Heart right ventricle (tissue), 16 donors: ENCODE data around the gene ADAMTS2. TPM values are rescaled to one million over a fixed set of nuclear protein-coding genes. Genes with fewer than 3 reads are reported as not detected.

Experiments
- ATAC-seq, 8 donors: fragments of 200-7000 bp; cut with Tn5 transposase; one replicate each; pipeline ENCODE4 v1.9.1; 2020; ENCODE audit warnings: mild to moderate bottlenecking in 8 of 8, moderate library complexity in 8 of 8, moderate number of reproducible peaks in 1 of 8
- DNase-seq, 2 donors: peaks; one replicate each; pipeline ENCODE4 v3.0.0-alpha.2; 2020
- H3K27ac ChIP-seq, 10 donors: fragments of 200-600 bp; sonication (generic) in 2 of 10; one replicate each; pipeline versions ENCODE4 v1.5.0 to v1.8.0; 2020 to 2022; ENCODE audit warnings: mild to moderate bottlenecking in 3 of 10
- H3K27me3 ChIP-seq, 7 donors: fragments of 200-600 bp; one replicate each; pipeline ENCODE4 v1.8.0; 2021 to 2022; ENCODE audit warnings: mild to moderate bottlenecking in 2 of 7
- H3K36me3 ChIP-seq, 9 donors: fragments of 200-600 bp; sonication (generic) in 1 of 9; one replicate each; pipeline versions ENCODE4 v1.5.0 to v1.8.0; 2020 to 2022; ENCODE audit warnings: mild to moderate bottlenecking in 2 of 9
- H3K4me1 ChIP-seq, 9 donors: fragments of 200-600 bp; sonication (generic) in 1 of 9; one replicate each; pipeline versions ENCODE4 v1.5.0 to v1.8.0; 2020 to 2022; ENCODE audit warnings: mild to moderate bottlenecking in 4 of 9
- H3K4me3 ChIP-seq, 10 donors: fragments of 200-600 bp; sonication (generic) in 2 of 10; one replicate each; pipeline versions ENCODE4 v1.5.0 to v1.8.0; 2020 to 2022; ENCODE audit warnings: mild to moderate bottlenecking in 7 of 10, moderate library complexity in 2 of 10
- H3K9me3 ChIP-seq, 11 donors: fragments of 200-600 bp in 10 of 11; sonication (generic) in 2 of 11; one replicate each; pipeline versions ENCODE4 v1.5.0 to v1.8.0; 2013 to 2022; ENCODE audit warnings: mild to moderate bottlenecking in 2 of 11, control low read depth in 1 of 11, moderate library complexity in 1 of 11
- WGBS, 2 donors: extraction: QIAGEN DNeasy Blood & Tissue Kit; methylation state at CpG; one replicate each; pipeline ENCODE4 v1.1.7; 2013; ENCODE audit warnings: inconsistent platforms in 1 of 2; 5-methylcytosine and 5-hydroxymethylcytosine counted together
- intact Hi-C, 10 donors: fragments of 100-400 bp; cut with DNase I; formaldehyde crosslinking; loops; one replicate each; pipeline versions ENCODE4 v1.11.1 to v1.14.2; 2022
- polyA plus RNA-seq, 2 donors: library from polyadenylated mRNA; stranded (reverse); fragments of 200-250 nt; gene quantifications; one replicate each; pipeline ENCODE4 v1.2.3, GENCODE V29; 2013
- total RNA-seq, 10 donors: library from RNA; stranded (reverse); fragmentation: NEBNext Ultra II Directional in 3 of 10; extraction: Animal tissue kit (Norgen Biotek cat#: 25700) in 3 of 10; gene quantifications; one replicate each; pipeline versions ENCODE4 v1.2.1 to v1.2.4, GENCODE V29; 2021 to 2023
- TF ChIP-seq, protein P1 (sequence below), 9 donors: fragments of 200-600 bp; sonication (generic) in 2 of 9; IDR thresholded peaks; one replicate each; pipeline versions ENCODE4 v1.5.0 to v1.8.0; 2021 to 2022; ENCODE audit warnings: antibody characterized with exemption in 9 of 9, mild to moderate bottlenecking in 5 of 9, moderate library complexity in 1 of 9
- donor health status: Arrhythmogenic right ventricular cardiomyopathy.
- donor health status: ischemic (EF 13 %, LVEDD 7.1; RV severe dilation, severe dysfunction).
- donor health status: healthy with polysubstance abuse.
- donor health status: DM: no; HTN: yes; CAD: no.
- donor health status: DM: no; HTN: no; CAD: no.
- donor health status: ischemic (EF 25% LVEDD 6.9; RV normal size, moderate dysfunction).
- donor health status: ischemic (EF 25% LVEDD 5.7; RV mildly dilated, moderate dysfunction).
- donor health status: healthy.
- donor health status: DM: yes; HTN: yes; CAD: no.
- donor health status: Ischemic cardiomyopathy.
- donor health status: ischemic (EF 35%, LVEDD 5.7; RV mildly dilated, moderate dysfunction).
- donor health status: nonischemic (EF 11% LVEDD 7.7; RV severe dilation, severe dysfunction).
- donor health status: DM: yes; HTN: yes; CAD: no.
- donor health status: PGD.
- donor health status: ischemic (EF 29% LVEDD 5.4; RV normal size, mild dysfunction).
- donor health status: nonischemic (EF 23%, LVEDD 6.1; RV moderate dilation, normal function).

Gene ADAMTS2
- total and polyA plus RNA-seq, 12 donors = 1.7 to 13.5 (median 3.9) TPM

DNA sequence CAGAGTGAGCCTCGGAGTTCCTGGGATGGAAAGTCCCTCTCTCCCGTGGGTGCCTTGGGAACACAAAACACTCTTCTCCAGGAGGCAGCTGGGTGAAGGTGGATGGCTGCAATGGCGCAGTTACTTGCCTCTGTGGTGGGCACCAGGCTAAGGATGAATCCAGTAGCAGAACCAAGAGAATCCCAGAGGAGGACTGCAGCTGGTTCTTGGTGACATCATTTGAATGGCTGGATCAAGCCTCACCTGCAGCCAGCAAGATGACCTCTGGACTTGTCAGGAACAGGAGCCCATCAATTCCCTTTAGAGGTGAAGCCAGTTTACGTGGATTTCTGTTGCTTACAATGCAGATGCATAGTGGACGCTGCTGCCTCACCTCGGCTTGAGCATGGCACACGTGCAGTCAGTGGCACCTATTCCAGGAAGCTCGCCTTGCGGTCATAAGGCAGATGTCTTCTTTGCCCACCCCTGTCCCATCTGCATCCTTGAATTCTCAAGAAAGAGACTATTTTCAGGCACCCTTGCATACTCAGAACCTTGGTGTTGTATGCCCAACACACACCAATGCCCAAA lies 34.1 kb upstream of the ADAMTS2 start:
- intact Hi-C loops = no loop called here
- ATAC-seq = no peak
- Histone ChIP-seq H3K4me3 (no peak overlapping the region), H3K27me3 (peaks cover 0 to 2% (median 0%) of the 10 kb centered on the region in 7 donors), H3K4me1 (no peaks in the 10 kb centered on the region), H3K9me3 (no peaks in the 10 kb centered on the region), H3K27ac (no peak overlapping the region), H3K36me3 (no peaks in the 10 kb centered on the region)
- TF ChIP-seq, protein P1, sequence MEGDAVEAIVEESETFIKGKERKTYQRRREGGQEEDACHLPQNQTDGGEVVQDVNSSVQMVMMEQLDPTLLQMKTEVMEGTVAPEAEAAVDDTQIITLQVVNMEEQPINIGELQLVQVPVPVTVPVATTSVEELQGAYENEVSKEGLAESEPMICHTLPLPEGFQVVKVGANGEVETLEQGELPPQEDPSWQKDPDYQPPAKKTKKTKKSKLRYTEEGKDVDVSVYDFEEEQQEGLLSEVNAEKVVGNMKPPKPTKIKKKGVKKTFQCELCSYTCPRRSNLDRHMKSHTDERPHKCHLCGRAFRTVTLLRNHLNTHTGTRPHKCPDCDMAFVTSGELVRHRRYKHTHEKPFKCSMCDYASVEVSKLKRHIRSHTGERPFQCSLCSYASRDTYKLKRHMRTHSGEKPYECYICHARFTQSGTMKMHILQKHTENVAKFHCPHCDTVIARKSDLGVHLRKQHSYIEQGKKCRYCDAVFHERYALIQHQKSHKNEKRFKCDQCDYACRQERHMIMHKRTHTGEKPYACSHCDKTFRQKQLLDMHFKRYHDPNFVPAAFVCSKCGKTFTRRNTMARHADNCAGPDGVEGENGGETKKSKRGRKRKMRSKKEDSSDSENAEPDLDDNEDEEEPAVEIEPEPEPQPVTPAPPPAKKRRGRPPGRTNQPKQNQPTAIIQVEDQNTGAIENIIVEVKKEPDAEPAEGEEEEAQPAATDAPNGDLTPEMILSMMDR (IDR thresholded peaks at IDR 0.05) = no peak
- no peak for DNase-seq
- WGBS, 2 donors = 84 to 86% methylated on average over 9 of the region's 9 CpGs

DNA sequence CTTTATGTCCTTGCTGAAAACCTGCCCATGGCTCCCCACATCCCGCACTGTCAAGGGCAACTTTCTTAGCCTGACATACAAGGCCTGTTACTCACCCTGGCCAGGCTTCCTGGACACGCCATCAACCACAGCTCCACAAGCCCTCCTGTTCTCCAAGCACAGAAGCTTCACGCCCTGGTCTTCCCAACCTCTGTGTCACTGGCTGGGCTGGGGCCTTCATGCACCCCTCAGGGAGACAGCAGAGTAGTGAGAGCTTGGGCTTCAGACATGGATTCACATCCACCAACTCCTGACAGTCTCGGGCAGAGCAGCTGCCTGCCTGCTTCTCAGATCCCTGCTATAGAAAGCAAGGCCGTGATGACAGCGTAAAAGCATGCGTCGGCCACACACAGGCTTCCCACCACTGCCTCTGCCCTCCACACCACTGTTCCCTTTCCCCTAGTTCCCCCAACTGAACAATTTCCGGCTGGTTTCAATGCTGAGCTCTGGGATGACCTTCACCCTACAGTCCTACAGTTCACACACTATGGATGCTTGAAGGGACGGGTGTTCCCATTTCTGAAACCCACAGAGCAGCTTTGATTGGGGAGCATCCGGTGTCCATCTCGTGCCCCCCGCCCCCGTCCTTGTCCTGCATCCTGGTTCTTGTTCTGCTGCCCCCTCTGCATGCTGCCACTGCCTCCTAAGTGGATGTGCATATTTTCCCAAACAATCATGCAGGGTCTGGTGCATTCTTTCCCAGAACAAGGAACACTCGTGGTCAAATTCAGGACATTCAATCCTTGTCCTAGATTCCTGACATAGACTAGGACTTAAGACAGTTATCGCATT lies 33.4 kb upstream of the ADAMTS2 start:
- H3K36me3 ChIP-seq = no peaks in the 10 kb centered on the region
- WGBS, 2 donors = 66% methylated on average over 16 of the region's 16 CpGs
- ATAC-seq (peak in 2 of 8 donors; percentile 11 to 38), DNase-seq (no peak)
- peaks cover 0 to 2% (median 0%) of the 10 kb centered on the region in 7 donors for H3K27me3 ChIP-seq
- TF ChIP-seq, protein P1 (IDR thresholded peaks at IDR 0.05) = no peak
- H3K4me1 ChIP-seq = no peaks in the 10 kb centered on the region
- H3K27ac ChIP-seq = peak overlapping the region in 2 of 10 donors; percentile 14 to 34
- no peaks in the 10 kb centered on the region for H3K9me3 ChIP-seq
- intact Hi-C loops = no loop called here
- H3K4me3 ChIP-seq = no peak overlapping the region

DNA sequence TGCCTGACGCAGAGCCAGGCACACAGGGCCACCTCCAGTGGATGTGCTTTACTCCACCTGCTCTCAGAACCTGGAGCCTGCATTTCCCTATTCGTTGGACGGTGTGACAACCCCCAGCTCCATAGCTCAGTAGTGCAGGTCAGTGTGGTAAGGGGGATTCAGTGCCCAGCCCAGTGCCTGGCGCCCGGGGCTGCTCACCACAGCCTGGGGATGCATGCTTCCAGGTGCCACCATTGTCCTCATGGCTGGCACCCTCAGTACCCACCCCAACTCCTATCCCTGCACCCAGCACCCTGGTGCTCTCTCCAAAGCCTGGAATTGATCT lies 32.8 kb upstream of the ADAMTS2 start:
- no peaks in the 10 kb centered on the region for H3K4me1 ChIP-seq
- peak in 2 of 8 donors; percentile 14 to 26 for ATAC-seq

DNA sequence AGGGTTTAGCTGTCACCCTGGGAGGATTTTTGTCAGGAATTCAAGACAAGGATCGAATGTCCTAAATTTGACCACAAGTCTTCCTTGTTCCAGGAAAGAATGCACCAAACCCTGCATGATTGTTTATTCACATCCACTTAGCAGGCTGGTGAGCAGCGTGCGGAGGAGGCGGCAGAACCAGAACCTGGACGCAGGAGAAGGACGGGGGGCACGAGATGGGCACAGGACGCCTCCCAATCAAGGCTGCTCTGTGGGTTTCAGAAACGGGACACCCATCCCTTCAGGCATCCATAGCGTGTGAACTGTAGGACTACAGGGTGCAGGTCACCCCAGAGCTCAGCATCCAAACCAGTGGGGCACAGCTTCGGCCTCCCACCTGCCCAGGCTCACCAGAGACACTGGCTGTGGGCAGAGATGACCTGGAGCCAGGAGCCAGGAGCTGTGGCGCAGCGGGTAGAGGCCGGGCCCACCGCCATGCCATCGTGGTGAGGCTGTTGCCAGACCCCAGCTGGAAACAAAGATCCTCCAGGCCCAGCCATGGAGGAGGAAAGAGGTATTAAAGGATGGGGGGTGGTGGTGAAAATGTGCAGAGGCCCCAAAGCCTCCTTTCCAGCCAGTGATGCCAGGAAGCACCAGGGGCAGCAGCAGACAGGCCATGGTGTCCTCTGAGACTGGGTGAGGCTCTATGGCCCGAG lies 32.3 kb upstream of the ADAMTS2 start:
- Histone ChIP-seq H3K27me3 (peaks cover 0 to 2% (median 0%) of the 10 kb centered on the region in 7 donors), H3K4me3 (no peak overlapping the region), H3K27ac (no peak overlapping the region), H3K9me3 (no peaks in the 10 kb centered on the region), H3K36me3 (no peaks in the 10 kb centered on the region), H3K4me1 (no peaks in the 10 kb centered on the region)
- DNase-seq (no peak), ATAC-seq (no peak)
- intact Hi-C loops = no loop called here
- 90 to 91% methylated on average over 17 of the region's 17 CpGs for WGBS, 2 donors
- TF ChIP-seq, protein P1 (IDR thresholded peaks at IDR 0.05) = no peak

More for the DNA sequence above, 32.8 kb upstream of the ADAMTS2 start:
- TF ChIP-seq, protein P1 (IDR thresholded peaks at IDR 0.05) = no peak
- Histone ChIP-seq H3K27ac (peak overlapping the region in 2 of 10 donors; percentile 14 to 34), H3K4me3 (no peak overlapping the region), H3K27me3 (peaks cover 0 to 2% (median 0%) of the 10 kb centered on the region in 7 donors), H3K36me3 (no peaks in the 10 kb centered on the region), H3K9me3 (no peaks in the 10 kb centered on the region)
- DNase-seq = no peak
- WGBS, 2 donors = 81 to 87% methylated on average over 5 of the region's 5 CpGs
- intact Hi-C loops = no loop called here
